Dermis blood vessel endothelial cell (primary cell): Measurements from ENCODE around the gene HORMAD2. TPM values are rescaled to one million over a fixed set of nuclear protein-coding genes. Genes with fewer than 3 reads are reported as not detected.

Source experiments
- DNase-seq: peaks from one replicate; pipeline ENCODE4 v3.0.0; 2010
- total RNA-seq: library from RNA; depleted of rRNA; stranded (reverse); fragments of >200 nt; gene quantifications from 2 replicates; pipeline ENCODE4 v1.2.3, GENCODE V29; 2014

The HORMAD2 gene
- total RNA-seq, 1 donor from 2014 or later, result not detected

DNA sequence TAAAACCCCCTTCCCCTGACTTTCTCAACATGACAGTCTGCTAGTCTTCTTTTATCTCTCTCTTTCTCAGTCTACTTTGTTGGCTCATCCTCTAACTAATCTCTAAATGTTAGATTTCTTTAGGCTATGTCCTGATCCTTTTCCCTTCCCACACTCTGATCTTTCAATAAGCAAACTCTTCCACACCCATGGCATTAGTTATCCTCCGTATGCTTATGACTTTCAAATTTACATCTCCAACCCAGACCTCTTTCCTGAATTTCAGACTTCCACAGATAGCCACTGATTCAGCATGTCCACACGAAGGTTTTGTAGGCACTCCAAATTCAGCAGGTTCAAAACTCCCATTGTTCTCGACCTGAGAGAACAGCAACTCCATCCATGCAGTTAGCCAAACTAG lies 90.7 kb downstream of the HORMAD2 start:
- no peak for DNase-seq

DNA sequence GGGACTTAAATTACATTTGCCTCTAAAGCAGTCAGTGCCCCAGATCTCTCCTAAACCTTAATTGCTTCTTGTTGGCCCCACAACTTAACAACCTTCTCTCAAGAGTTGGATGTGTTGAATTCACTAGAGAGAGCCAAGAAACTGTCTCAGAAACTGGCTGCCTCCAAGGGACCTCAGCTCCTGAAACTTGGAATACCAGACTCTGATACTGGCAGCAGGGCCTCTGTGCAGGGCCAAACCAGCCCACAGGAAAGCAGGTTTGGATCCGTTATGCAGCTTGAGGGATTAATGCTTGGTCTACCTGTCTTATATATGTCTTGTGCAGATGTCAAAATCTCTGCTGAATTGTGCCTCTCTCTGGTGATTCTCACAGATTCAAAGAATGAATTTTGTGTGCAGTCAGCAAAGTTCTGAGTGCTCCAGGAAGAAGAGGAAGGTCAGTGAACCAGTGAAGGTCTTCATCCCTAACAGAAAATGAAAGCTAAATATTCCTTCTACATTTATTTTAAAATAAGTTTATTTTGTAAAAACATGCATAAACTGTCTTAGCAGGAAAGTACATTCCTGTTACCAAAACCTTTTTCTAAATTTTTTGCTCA lies 95.5 kb downstream of the HORMAD2 start:
- DNase-seq, result no peak

DNA sequence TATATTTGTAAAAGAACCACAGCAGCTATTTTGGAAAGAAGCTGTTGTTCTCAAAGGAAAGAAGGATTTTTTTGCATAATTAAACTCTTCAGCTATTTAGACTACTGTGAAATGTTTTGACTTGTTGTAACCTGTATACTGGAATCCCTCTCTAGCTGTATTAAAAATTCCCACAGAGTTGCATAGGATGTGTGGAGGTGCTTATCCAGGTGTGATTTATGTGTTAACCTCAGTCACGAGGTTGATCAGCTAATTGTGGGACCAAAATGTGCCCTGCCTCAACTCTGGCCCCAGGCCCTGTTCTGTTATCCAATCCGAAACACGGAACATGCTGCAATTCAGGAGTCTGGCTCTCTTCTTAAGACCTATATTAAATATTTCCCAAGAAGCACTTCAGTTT lies 96.2 kb downstream of the HORMAD2 start:
- DNase-seq, result no peak

DNA sequence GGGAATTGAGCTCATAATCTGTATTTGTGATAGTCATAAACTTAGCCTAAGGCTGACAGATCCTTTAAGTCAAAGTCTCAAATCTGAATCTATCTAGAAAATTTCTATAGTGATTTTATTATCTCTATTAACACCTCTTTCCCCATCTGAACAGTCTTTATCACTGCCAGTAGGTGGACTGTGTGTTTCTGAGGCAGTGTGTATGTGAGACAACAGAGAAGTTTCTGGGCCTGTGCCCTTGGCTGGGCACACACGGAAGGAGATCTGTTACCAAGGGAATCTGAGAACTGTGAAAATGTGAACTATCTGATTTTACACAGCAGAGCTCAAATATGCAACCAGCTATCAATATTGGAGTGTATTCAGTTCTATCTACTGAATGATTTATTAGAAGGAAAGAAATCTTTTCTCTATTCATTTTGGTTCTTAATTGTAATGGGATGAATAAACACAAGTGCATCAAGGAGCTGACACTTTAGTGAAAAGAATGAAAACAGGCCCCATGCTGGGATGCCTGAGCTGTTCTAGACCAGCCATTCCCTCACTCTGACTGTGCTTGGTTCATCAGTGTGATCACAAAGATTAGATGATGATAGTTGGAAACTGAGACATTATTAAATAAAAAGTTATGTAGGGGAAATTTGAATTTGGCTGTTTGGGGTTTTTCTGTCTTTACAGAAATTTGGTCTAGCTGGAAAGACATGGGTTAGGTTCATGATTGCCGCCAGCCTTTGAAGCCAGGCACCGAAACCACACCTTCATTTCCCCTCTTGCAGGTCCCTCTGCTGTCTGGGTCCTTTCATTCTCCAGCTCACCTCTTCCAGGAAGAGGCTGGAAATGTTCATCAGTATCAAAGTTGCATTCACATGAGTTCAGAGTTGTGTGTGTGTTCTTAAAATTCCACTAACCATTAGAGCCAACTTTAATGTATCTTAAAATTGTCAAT lies 98.2 kb downstream of the HORMAD2 start:
- no peak for DNase-seq

DNA sequence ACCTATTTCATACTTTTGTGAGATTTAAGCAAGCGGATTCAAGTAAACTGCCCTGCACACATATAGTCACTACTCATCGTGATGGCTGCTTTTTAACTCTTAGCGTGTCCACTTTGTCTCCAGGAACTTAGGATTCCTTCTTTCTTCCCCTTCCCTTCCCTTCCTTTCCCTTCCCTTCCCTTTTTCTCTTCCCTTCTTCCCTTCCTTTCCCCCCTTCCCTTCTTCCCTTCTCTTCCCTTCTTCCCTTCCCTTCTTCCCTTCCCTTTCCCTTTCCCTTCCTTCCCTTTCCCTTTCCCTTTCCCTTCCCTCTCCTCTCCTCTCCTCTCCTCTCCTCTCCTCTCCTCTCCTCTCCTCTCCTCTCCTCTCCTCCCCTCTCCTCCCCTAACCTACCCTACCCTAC lies 100.4 kb downstream of the HORMAD2 start:
- no peak for DNase-seq

DNA sequence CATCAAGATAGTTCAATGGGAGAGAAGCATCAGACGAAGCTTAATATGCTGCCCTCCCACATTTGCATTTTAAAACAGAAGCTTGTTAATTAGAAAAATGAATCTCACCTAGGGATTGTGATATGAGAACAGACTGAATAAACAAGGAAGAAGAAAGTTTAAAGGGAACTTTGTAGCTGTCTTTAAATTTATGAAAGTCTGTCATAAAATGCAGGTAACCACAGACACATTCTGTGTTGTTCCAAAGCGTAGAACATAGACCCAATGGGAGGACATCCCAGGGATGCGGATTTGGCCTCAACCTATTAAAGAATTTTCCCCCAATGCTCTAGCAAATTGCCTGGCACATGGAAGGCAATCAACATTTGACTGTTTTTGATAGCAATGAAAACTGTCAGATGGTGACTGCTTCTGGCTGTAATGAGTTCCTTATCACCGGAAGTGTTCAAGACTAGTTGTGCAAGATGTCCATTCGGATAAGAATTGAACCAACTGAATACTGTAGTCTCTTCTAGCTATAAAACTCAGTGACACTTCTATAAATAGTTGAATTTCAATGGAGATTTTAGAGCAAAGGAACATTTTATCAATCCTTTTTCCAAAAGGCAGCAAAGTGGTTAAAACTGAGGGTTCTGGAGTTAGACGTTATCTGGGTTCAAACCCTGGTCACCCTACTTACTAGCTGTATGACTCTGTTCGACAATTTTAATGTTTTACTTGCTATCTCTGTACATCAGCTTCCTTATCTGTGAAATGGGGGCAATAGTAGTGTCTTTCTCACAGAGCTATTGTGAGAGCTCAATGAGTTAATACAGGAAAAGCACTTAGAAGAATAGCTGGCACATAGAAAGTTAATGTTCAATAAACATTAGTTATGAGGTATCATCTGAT lies 101.4 kb downstream of the HORMAD2 start:
- DNase-seq, result peak; percentile 9

DNA sequence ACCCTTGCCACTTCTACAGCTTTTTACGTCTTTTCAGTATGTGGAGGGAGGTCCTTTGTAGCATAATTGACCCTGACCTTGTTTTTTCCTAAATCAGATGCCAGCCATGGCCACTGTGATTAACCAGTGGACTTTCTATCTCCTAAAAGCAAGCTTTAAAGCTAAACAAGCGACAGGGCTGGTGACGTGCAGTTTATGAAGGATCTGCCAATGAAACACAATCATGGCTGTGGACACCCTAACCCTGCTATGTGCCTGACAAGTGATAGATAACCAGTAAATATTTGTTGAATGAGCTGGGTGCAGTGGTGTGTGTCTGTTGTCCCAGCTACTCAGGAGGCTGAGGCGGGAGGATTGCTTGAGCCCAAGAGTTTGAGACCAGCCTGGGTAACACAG lies 102.1 kb downstream of the HORMAD2 start:
- peak; percentile 7 for DNase-seq

DNA sequence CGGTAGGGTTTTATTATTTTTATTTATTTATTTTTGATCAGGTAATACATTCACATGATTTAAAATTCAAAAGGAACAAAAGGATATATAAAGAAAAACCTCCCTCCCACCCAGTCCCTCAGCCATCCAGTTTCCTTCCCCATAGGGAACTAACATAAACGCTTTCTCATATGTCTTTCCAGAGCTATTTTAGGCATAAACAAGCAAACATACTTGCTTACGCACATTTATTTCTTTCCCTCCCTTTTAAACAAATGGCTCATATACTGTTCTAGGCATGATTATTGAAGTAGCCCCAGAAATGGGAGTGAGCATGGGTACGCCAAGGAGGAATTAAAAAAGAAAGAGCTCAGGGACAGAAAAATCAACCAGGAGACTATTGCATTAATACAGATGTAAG lies 102.6 kb downstream of the HORMAD2 start:
- DNase-seq, result no peak

DNA sequence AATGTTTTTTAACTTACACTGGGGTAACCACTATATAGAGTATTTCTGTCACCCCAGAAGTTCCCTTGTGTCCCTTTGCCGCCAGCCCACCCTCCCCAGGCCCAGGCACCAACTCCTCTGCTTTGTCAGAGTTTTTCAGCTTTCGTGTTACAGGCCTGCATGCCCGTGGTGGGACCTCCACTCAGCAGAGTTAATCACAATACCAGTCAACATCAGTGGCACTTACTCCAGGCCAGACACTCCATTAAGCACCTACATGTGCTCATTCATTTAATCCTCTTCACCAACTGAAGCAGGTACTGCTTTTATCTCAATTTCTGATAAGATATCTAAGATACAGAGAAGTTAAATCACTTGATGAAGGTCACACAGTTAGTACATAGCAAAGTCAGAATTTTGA lies 103.0 kb downstream of the HORMAD2 start:
- DNase-seq, result no peak

DNA sequence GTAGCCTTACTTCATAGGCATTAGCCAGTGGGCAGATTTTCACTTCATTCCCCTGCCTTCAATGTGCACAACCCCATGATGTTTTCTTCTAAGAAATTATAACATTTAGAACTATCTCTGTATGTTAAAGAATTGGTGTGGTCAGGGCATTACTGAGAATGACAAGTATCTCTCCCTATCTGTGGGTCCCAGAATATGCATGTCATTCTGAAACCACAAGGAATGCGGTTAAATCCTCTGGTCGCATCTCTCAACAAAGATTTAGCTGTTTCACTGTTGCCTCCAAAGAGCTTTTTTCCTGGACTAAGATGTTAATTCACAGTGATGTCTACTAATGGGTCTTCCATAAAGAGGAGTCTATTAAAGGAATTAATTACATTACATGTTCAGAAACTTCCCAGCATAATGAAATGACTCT lies 103.6 kb downstream of the HORMAD2 start:
- DNase-seq, result no peak

DNA sequence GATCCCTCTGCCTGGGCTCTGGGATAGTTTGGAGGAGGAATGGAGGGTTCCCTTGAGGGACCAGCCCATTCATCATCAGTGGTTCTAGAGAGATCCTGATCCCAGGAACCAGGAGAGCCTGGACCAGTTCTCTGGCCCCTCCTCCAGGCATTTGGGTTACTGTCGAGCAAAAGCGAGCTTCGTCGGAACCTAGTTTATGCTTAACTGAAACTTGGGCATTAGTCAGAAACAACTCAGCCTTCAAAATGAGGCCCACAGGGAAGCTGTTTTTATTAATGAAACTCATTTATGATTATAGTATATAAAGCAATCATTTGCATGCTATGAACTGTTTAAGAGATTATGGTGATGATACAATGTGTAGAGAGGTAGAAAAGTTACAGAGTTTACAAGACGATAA lies 104.9 kb downstream of the HORMAD2 start:
- DNase-seq, result no peak

DNA sequence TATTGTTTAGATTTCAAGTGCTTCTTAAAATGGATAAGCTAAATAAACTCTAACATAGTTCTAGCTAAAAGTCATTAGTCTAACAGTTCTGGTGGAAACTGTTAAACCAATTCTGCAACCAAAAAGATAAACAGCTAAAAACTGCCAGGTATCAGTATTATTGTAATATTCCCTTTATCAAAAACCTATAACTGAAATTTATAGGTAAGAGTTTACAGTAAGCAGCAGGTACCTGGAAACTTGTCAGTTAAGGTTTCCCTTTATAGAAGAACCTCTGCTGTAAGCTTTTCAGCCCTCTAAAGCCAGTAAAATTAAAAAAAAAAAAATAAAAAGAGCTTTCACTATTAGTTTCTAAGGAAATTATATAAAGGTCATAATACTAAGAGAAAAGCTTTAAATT lies 105.3 kb downstream of the HORMAD2 start:
- no peak for DNase-seq

DNA sequence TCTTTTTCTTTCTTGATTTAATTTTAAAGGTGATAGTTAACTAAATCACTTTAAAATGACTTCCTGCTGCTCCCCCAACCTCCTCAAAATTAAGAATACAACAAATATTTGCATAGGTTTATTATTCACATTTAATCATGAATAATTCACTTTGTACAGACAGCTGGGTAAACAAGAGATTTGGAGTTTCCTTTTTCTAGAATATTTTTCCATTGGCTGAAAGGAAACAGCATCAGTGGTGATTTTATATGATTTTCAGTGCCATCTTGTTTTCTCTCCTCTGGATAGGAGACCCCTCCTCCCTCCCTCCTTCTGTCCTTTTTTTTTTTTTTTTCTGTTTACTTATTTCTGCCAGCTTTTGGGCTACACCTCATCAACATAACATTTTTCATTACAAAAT lies 105.8 kb downstream of the HORMAD2 start:
- no peak for DNase-seq

DNA sequence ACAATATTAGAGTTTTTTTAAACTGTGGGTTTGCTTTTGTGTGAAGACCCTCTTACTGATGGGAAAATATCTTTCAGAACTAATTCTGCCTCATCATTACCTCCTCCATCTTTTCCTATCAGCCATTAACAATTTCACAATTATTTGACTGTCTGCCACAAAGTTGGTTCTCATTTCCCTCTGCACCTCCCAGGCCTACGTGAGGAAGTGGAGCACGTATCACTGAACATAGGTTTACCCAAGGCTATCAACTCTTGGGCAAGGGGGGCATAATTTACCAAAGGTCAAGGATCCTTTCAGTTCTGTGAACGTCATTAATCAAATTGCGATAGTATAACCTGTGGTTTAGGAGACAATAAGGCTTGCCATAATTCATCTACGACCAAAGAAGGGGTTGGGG lies 106.2 kb downstream of the HORMAD2 start:
- DNase-seq, result no peak

DNA sequence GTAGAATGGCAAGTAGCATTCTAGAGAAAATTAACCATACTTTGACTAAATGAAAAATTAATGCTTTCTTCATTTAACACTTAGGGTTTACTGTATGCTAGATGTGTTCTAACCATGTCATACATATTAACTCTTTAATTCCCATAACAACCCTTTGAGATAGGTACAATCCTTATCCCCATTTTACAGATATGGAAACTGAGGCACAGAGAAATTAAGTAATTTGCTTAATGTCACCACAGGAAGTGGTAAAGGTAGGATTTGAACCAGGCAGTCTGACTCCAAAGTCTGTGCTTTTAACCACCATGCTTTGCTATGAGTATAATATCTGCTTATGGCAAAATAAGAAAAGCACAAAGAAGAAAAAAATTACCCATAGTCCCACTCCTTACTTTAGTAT lies 106.8 kb downstream of the HORMAD2 start:
- DNase-seq, result no peak

DNA sequence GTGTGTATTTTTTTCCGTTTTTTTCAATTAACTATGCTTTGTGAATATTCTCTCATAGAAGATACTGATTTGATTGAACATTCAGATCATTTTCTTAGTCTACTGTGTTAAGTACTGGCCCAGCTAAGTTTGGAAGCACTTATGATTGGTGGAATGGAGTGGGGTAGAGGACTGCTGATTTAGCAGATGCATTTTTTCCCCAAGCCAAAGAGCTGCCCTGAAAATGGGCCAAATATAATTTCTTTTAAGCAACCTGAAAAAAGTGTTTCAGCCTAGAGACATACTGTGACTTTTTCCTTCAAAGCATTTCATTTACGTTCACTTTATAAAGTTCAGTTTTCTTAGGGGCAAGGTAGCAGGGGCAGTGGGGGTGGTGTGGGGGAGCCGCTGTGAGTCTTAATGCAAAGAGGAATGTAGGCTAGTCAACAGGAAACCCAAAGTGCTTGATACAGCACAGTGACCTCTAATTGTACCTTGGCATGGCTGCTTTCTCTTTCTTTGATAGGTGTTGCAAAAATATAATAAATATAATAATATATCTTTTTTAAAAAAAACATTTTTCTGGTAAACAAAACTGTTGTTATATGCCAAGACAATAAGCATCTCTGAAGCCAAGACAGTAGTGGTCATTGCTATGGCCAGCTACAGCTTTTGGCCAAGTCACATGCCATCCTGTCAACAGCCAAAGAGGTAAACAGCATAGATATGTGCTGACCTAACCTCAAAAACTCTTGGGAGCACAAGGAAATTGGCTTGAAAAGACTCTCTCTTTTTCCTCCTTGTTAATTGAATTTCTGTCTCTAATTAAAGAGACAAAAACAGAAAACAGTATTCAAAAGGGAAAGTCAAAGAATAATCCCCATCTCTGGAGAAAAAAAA lies 107.5 kb downstream of the HORMAD2 start:
- DNase-seq, result no peak

DNA sequence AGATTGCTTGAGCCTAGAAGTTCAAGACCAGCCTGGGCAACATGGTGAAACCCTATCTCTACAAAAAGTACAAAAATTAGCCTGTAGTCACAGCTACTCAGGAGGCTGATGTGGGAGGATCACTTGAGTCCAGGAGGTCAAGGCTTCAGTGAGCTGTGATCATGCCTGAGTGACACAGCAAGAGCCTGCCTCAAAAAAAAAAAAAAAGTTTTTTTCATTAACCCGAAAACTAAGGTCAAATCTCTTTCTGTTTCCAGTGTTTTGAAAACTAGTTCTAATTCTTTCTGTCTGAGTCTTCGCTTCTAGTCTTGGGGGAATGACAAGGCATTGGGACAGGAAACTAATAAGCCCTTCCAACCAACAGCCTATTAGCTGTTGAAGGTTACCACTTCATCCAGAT lies 108.6 kb downstream of the HORMAD2 start:
- no peak for DNase-seq

DNA sequence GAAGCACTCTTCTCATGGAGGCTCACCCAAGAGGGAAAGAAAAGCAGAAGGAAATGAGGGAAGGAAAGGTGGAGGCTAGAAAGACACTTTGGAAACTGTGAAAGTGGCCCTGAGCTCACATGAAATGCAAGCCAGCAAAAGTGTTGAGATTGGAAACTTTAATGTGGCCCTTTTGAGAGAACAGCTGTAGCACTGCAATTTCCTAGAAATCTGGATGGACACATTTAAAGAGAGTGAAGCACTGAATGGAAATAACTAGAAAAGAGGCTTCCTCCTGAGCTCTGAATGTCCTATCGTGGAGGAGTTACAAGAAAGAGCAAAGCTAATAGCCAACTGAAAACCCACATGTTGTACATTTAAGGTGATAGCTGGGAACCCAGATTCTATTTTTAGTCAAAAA lies 110.3 kb downstream of the HORMAD2 start:
- DNase-seq, result no peak

DNA sequence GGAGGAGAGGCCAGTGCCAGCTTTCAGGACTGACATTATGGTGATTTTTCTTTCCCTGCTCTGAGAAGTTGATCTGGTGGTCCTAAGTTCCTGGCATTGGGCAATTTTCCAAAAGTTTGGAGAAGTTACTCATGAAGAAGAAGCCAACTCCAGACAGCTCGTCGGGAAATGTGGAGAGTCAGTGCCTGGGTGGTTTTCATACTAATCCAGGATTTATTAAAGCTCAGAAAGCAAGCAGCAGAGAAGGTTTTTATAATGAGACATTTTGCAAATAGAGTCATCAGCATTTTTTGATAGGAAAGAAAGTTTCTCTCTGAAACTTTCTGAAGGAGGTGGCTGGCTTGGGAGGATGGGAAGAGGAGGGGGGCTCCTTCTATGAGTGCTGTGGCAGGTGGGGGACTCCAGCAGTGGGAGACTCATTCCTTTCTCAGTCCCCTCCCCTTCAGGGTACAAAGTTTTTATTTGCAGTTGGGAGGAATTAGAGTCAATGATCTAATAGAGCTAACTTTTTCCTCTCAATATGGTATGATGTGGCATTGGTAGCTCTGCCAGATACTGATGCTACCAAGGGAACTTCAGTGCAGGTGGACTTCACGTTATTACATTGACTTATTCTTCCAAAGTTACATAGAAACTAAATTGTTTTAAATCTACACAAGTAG lies 110.9 kb downstream of the HORMAD2 start:
- DNase-seq, result no peak

DNA sequence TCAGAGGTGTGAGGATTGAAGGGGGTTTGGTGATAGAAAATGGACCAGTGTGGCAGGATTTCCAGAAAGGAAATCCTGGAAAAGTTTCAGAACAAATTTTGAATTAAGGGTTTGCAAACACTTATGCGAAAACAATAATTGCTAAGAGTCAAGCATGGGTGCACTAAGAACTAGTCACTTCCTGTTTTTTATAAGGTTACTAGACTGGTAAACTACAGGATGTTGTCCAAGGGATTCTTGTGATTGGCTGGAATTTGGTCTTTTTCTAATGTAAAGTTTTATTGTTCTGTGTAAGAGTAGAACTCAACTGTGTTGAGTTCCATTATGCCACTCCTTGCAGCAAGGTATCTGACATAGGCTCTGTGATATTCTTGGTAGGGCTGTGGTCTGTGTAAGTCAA lies 112.2 kb downstream of the HORMAD2 start:
- DNase-seq, result peak; percentile 40

DNA sequence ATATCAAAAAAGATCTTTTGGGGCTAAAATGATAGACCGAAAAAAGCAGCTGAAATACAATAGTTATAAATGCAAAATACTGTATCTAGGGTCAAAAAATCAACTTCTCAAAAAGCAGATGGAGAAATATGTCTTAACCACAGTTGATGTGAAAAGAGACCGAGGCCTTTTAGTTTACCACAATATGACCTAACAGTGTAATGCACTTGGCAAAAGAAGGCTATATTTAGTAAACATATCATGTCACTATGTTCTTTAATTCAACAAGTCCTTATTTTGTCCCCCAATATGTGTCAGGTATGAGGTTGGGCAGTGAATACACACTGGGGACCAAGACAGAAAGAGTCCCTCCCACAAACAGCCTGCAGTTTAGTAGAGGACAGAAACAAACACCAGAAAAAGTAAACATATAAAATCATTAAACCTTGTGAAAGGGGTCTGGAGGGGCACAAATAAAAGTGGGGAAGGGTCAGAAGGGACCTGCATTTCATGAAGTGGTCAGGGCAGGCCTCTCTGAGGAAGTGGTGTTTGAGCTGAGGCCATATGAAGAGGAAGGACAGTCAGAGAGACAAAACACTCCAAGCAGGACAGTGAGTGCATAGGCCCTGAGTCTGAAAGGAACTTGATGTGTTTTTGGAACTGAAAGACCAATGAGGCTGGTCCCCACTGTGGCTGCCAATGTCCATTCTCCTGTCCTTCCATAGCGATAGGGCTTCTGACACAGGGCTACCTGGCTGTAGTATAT lies 112.9 kb downstream of the HORMAD2 start:
- no peak for DNase-seq
